ENCODE data around the gene SCP2D1.

SCP2D1 gene

DNA sequence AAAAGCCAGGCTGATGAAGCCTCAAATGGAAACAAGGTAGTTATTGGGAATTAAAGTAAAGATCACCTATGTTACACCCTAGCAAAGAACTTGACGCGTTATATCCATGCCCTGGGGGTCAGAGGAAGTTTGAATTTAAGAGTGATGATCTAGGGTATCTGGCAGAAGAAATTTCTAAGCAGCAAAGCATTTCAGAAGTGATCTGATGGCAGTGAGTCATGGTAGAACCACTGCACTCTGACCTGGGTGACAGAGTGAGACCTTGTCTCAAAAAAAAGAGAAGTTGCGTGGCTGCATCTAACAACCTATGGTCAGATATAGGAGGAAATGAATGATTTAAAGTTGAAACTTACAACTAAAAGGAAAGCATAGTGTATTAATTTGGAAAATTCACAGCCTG lies 45.2 kb downstream of the SCP2D1 start:
- peak; percentile 17 for DNase-seq (ENCODE audit: low read depth)
- no peak overlapping the region for H3K4me3 ChIP-seq (ENCODE audit: low read depth, low read length)
- no peak for TF ChIP-seq MYC (IDR thresholded peaks at IDR 0.05; ENCODE audit: low read depth, low read length)
